ENCODE data around the gene TIAM2. TPM values are rescaled to one million over a fixed set of nuclear protein-coding genes. Genes with fewer than 3 reads are reported as not detected.

Gene TIAM2
- total and polyA plus RNA-seq, 8 donors, result 2.0 to 9.2 (median 3.4) TPM

- WGBS, 2 donors, result 63 to 76% methylated on average over 13 of the region's 13 CpGs
- no peaks in the 10 kb centered on the region for H3K4me1 ChIP-seq
- no peak overlapping the region for H3K4me3 ChIP-seq
- no peak for DNase-seq
- no peak for TF ChIP-seq CTCF (IDR thresholded peaks at IDR 0.05)
- intact Hi-C loops (cut with DNase I), result no loop called here
- no peaks in the 10 kb centered on the region for H3K27me3 ChIP-seq
- no peaks in the 10 kb centered on the region for H3K36me3 ChIP-seq
- ATAC-seq, result no peak
- H3K9me3 ChIP-seq, result no peaks in the 10 kb centered on the region
- no peak for FAIRE-seq
- H3K27ac ChIP-seq, result no peak overlapping the region
Observed at GRCh38 chr6:155142168-155143028, 147.3 kb downstream of the TIAM2 start.

GRCh38 chr6:155143029-155143577 is 148.0 kb downstream of the TIAM2 start:
- Histone ChIP-seq H3K4me1 (no peaks in the 10 kb centered on the region), H3K36me3 (no peaks in the 10 kb centered on the region), H3K4me3 (peak overlapping the region in 1 of 4 donors; percentile 17), H3K27me3 (no peaks in the 10 kb centered on the region), H3K9me3 (no peaks in the 10 kb centered on the region), H3K27ac (peak overlapping the region in 1 of 4 donors; percentile 17)
- intact Hi-C loops (cut with DNase I), result no loop called here
- no peak for DNase-seq
- WGBS, 2 donors, result 58 to 65% methylated on average over 4 of the region's 4 CpGs
- FAIRE-seq, result no peak
- no peak for ATAC-seq
- TF ChIP-seq CTCF (IDR thresholded peaks at IDR 0.05), result no peak

- ATAC-seq (no peak), DNase-seq (no peak), FAIRE-seq (no peak)
- Histone ChIP-seq H3K9me3 (no peaks in the 10 kb centered on the region), H3K4me1 (no peaks in the 10 kb centered on the region), H3K27me3 (no peaks in the 10 kb centered on the region), H3K36me3 (no peaks in the 10 kb centered on the region), H3K4me3 (peak overlapping the region in 1 of 4 donors; percentile 17), H3K27ac (no peak overlapping the region)
- intact Hi-C loops (cut with DNase I), result no loop called here
- WGBS, 2 donors, result 57 to 65% methylated on average over 7 of the region's 7 CpGs
- no peak for TF ChIP-seq CTCF (IDR thresholded peaks at IDR 0.05)
Observed at GRCh38 chr6:155143578-155144106, 148.5 kb downstream of the TIAM2 start.

GRCh38 chr6:155146205-155146604 is 151.1 kb downstream of the TIAM2 start:
- WGBS, 2 donors, result 90 to 92% methylated on average over 4 of the region's 4 CpGs
- ATAC-seq (no peak), FAIRE-seq (no peak), DNase-seq (no peak)
- no peaks in the 10 kb centered on the region for H3K9me3 ChIP-seq
- H3K4me1 ChIP-seq, result no peaks in the 10 kb centered on the region
- no peaks in the 10 kb centered on the region for H3K27me3 ChIP-seq
- H3K4me3 ChIP-seq, result no peak overlapping the region
- H3K36me3 ChIP-seq, result no peaks in the 10 kb centered on the region
- intact Hi-C loops (cut with DNase I), result no loop called here
- no peak overlapping the region for H3K27ac ChIP-seq
- no peak for TF ChIP-seq CTCF (IDR thresholded peaks at IDR 0.05)

Data from pancreas (tissue), 10 donors.